NCI-H1436 (cell line): Measurements from ENCODE around the gene GABARAP.
A peak's percentile ranks its signal among the peaks of the same experiment; 100 is the strongest.

ENCODE experiments used
- DNase-seq: peaks from one replicate; lab custom pipeline; 2025; lab: John Stamatoyannopoulos, UW

Gene GABARAP

DNA sequence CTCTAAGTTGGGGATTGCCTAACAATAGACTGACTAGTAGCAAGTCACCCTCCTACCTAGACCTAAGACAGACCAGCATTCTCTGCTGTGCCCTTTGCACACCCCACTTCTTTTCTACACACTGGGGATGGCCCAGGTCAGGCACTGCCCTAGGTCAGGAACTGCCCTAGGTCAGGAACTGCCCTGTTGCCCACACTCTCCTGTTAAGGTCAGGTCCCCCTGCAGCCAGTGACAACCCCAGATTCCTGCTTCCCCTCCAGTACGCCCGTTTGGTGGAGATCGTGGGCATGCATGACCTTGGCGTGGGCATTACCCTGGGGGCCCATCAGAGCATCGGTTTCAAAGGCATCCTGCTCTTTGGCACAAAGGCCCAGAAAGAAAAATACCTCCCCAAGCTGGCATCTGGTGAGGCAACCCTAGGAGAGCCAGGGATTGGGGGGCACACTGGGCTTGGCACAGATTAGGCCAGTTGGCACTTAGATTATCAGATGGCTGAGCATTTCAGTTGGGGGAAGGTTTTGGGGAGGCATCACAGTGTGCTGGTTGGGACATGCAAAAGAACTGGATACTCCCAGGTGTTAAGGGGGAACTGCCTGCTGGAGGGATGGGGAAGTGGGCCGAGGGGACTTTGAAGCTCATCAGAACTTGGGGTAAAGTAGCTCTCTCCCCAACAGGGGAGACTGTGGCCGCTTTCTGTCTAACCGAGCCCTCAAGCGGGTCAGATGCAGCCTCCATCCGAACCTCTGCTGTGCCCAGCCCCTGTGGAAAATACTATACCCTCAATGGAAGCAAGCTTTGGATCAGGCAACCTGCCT, 20.8 kb downstream of the GABARAP start:
- DNase-seq, result no peak

DNA sequence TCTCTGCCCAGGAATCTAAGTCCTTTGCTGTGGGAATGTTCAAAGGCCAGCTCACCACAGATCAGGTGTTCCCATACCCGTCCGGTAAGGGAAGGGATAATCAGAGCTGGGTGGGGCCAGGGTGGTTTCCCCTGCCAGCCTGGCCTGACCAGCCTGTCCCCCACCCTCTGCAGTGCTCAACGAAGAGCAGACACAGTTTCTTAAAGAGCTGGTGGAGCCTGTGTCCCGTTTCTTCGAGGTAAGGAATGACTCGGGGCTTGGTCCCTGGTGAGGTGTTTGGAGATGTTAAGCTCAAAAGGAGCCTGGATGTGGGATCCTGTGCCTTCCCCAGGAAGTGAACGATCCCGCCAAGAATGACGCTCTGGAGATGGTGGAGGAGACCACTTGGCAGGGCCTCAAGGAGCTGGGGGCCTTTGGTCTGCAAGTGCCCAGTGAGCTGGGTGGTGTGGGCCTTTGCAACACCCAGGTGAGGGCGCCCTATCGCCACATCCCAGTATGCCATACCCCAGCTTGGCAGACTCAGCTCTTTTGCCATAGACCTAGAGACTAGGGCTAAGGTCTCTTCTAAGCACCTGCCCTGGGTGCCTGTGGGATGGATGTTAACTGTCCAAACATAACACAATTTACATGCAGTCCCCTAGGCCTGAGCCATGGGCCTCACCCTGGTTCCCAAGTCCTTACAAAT, 21.5 kb downstream of the GABARAP start:
- DNase-seq, result no peak

DNA sequence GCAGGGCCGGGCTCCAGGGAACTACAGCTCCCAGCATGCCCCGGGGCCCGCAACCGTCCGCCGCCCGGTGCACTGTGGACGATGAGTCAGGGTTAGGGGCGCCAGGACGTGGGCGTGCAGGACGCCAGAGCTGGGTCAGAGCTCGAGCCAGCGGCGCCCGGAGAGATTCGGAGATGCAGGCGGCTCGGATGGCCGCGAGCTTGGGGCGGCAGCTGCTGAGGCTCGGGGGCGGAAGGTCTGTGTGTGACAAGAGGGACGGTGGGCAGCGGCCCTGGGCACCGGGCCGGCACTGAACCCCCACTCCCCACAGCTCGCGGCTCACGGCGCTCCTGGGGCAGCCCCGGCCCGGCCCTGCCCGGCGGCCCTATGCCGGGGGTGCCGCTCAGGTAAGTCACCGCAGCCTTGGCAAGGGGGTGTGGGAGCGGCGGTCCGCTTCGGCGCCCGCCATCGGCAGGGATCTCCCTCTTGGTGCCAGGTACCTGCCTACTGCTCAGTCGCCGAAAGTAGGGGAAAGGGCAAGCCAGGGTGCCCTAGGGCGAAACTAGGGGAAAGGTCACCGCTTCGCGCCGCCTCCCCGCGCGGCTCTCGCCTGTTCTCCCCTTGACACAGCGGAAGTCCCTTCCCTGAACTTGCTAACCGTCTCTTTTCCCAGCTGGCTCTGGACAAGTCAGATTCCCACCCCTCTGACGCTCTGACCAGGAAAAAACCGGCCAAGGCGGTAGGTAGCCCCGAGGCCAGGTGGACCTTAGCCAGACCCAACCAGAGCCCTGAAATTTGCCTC, 22.2 kb downstream of the GABARAP start, which contains the start of the genes ACADVL and DLG4:
Gene ACADVL, plus strand, starts transcription at position 127 of the 781 bp plus-strand sequence. Its CDS starts 47 bp downstream, at position 174.
Gene DLG4, minus strand, starts transcription at position 25 of the 781 bp plus-strand sequence.
- peak; percentile 53 for DNase-seq

DNA sequence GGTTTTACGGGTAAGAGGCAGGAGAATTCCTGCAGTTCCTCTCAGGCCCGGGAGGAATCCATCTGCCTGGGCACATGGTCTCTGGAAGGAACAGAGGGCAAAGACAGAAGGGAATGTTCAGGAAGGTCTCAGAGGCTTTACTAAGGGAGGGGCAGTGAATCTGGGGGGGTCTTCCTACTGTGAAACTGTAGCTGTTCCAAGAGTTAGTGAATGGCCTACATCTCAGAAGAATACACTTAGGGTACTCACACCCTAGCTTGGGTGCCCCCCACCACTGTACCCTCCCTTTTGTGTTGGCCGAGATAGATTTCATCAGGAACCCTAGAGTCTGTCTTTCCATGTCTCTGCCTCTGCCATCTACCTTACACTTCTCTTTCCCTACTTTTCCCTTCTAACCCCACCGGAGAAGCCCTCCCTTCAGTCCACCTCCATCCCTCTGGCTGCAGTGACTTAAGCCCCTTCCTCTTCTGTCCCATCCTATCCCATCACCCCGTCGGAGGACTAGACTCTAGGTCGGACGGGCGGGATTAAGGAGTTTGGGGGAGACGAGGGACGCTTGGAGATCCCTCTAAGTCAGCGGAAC, 22.9 kb downstream of the GABARAP start:
- no peak for DNase-seq

DNA sequence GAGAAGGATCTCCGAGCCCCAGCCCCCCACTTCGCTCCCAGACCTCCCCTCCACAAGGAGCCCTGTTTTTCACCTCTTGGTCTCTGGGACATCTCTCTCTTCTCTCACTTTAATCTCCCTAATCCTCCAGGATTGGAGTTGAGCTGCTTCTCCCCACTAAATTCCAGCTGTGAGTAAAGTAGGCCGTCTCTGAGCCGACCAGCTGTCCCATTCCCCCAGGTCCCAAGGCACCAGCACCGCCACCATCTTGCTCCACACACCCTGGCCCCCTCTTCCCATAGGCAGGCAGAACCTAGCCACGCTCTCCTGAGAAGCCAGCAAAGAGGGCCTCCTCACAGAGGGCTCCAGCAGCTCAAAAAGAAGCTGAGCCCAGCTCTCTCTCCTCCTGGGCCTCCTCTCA, 23.5 kb downstream of the GABARAP start:
- no peak for DNase-seq

DNA sequence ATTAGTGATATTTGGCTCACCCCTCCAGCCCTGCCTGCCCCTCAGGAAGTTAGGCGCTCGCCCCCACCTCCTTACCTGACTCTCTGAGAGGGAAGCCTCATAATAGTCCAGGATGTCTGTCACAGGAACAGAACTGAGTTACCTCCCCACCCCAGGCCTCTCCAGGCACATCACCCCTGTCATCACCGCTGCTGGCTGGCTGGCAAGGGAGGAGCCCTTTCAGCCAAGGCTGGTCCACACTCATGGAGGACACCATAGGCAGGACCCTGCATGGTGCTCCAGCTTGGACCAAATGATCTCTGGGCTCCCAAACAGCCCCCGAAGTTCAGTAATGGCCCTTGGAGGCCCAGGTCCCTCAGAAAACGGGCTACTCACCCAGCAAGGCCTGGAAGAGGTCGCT, 24.1 kb downstream of the GABARAP start:
- DNase-seq, result no peak

DNA sequence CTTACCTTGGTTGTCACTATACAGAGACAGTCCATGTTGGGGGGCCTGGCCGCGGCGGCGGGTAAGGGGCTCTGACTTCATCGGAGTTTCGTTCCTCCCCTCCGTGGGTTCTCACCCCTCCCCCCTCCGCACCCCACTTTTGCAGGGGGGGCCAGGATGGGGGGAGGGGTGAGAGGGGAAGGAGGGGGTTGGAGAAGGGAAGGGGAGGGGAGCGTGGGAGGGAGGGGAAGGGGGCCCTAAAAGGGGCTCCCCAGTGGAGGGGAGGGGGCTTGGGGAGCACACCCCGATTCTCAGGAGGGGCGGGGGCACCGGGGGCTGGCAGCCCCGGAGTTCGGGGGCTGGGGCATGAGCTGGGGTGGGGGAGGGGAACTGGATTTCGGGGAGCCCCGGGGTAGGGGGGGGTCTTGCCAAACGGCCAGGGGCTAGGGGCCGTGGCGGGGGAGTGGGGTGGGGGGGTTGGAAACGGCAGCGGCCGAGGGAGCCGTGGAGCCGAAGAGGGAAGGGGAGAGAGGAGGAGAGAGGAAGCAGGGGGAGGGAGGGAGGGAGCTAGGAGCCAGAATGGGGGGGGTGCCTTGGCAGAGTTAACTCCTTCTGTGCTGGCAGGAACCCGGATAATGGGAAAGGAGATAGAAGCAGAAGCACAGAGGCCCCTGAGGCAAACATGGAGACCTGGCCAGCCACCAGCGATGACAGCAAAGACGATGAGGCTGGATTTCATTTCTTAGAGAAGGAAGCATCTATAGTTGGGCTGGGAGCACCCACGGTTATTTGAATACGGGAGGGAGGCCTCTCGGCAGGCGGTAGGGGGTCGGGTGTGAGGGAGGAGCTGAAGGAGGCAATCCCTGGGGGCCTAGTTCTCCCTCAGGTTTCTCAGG, 24.9 kb downstream of the GABARAP start:
- DNase-seq, result peak; percentile 62

DNA sequence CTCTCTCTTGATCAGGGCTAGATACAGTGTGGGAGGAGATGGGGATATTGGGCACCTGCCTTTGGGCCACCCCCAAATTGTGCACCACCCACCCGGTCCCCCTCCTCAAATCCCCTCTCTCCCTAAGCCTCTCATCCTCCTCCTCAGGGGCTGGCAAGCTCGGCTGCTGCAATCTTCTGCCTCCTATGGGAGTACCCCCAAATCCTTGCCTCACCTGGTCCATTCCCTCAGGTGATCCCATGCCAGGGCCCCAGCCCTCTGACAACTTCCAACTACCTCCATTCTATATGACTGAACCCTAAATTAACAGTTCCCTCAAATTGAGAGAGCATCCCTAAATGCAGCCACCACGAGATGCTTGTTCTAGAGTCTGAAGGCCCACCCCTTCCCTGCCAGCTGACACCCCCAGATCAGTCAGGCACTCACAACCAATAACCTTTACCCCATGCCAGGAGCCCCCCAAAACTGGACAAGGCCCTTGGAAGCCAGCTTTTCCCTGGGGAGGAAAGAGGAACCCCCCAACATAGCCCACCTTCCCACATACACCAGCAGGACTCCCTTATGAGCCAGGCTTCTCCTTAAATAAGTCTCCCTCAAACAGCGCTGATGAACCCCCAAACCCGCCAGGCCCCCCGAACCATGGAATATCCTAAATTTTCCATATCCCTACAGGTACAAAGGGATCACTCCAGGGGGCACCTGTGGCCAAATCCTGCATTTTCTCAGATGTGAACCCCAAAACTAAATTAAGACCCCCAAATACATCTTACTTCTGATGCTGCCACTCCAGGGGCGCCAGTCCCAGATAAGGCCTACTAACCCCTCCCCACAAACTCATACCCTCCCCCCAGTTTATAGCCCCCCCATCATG, 25.8 kb downstream of the GABARAP start:
- DNase-seq, result no peak

DNA sequence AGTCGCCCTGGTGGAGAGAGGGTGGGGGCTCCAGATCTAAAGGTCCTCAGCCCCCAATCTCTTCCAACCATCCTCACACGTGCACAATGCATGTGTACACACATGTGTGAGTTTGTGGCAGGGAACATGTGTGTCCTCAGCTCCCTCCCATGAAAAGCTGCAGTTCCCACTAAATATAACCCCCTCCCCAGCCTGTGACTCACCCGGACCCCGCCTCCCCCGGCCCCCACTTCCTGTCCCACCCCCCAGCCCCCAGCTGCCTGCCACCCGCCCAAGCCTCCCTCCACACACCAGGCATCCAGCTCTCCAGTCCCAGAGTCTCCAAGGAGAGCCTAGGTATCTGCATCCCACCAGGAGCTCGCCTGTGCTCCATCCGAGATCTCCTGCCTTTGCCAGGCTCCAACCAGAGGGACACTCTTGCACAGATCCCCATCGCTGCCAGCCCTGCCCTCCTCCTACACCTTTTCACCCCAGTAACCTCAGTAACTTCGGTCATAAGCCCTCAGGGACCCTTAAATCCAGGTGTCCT, 26.5 kb downstream of the GABARAP start:
- no peak for DNase-seq

DNA sequence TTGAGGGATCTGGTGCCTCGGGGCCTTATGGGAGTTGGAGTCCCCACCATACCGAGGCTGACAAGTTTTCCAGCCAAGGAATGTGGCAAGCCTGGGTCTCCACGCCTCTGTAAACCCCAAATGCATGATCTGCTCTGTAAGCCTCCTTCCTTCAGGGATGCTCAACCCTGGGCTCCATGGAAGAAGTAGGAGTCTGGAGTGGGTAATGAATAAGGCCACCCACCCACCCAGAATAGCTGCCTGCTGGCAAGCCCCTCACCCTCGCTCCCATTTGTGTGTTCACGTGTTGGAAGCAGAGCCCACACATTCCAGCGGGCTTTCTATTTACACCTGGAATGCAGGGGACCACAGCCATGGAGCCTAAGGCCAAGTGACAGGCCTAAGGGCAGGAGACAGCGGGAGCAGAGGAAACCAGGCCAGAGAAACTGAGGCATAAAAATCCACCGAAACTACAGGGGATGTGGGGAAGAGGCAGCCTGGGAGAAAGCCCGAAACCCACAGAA, 27.1 kb downstream of the GABARAP start:
- no peak for DNase-seq

DNA sequence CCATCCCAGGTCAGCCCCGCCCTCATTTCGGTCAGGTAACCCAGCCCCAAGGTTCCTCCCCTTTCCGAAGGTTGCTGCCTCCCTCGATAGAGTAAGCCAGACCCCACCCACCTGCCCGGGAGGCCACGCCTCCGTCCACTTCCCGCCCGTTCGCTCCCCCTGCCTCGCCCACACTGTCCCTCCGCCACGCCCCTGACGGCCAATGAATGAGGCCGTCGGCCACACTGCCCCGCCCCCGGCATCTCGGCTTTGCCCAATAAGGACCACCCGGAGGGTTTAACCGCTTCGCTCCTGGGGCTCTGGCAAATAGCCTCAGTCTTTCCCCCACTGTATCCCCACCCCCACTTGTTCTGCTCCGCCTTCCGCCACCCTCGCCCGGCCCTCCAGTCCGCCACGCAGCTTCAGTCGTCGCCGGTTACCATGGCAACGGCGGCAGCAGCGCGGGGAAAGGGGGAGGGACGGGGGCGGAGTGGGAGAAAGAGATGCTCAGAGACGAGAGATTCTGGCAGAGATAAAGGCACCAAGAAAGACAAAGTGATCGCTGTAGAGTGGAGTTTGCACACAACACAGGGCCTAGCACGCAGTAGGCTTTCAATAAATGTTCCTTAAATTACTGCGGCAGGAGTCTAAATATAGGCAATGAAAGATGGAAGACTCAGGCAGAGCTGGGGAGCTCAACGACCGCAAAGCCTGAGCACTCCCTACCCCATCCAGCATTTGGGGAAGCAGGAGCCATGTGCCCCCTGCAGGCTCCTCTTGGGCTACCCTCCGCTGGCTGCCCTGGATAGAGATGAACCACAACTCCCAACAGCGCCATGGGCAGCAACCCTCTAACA, 27.7 kb downstream of the GABARAP start:
- peak; percentile 99 for DNase-seq

DNA sequence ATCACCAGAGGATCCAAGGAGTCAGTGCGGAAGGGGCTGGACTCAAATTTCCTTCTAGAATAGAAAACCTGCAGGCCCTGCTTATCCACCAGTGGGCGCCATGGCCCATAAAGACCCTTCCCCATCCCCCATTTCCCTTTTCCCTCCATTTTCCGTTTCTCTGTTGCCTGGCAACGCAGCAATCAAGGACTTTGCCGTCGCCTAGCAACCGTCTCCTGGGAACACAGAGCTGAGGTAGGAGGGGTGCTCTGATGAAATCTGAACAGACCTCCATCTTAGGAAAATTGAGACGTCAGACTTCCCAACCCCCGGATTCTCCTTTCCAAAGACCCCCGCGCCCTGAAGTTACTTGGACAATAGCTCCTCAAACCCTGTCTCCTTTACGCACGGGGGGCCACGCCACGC, 28.4 kb downstream of the GABARAP start:
- peak; percentile 98 for DNase-seq

DNA sequence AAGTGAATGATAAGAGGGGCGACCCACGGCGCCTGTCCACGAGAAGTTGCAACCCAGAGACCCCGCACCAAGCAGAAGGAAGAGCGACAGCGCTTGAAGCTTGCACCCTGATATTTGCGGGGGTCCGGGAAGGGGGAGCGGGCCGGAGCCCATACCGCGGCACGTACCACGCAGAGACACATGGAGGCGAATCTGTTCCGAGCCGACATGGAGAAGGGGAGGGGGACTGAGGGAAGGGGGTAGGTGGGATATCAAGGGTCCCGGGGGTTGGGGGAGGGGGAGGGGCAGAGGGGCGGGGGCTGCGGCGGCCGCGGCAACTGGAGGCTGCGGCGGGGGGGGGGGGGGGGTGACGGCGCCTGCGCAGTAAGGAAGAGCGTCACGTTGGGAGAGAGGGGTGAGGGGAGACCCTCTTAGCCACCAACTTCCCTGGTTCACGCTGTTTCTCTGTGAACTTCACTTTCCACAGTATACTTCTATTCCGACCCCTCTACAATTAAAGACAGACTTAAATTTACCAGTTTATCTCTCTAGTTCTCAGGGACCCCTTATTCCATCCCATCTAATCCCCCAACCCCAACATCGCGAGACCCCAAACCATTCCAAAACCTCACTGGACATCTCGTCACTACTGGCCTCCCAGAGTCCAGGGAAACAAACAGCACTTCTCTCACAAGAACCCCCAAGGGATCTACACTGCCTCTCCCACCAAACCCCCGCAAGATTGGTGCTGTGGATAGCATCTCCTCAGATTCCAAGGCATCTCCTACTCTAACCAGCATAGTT, 30.6 kb downstream of the GABARAP start:
- DNase-seq, result no peak

DNA sequence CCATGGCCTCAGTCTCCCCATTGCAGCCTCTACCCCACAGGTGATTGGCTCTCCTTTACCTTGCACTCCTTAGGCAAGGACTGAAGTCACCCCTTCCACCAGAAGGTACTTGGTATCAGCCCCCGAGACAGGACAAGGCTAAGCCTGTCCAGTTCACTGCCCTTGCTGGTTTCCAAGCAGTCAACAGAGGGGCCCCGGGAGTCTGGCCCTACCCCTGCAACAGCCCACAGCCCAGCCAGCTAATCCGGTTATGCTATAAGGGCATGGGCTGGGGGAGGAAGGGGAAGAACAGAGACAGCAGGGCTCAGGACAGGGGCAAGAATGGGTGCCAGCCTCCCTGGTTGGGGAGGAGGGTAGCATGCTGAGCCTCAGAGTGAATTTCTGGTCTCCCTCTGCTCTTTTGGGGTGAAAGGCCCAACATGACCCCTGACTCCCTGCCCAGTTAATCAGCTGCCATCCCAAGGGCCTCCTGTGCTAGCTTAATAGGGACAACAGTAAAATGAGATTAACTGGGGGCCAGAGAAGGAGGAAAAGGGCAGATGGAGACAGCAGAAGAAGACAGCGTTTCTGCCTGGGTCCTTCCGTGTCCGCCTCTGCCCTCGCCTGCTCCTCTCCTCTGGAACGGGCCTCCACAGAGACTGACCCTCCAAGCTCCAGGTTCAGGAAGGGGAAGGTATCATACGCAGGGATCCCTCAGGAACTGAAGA, 33.3 kb downstream of the GABARAP start:
- DNase-seq, result no peak

DNA sequence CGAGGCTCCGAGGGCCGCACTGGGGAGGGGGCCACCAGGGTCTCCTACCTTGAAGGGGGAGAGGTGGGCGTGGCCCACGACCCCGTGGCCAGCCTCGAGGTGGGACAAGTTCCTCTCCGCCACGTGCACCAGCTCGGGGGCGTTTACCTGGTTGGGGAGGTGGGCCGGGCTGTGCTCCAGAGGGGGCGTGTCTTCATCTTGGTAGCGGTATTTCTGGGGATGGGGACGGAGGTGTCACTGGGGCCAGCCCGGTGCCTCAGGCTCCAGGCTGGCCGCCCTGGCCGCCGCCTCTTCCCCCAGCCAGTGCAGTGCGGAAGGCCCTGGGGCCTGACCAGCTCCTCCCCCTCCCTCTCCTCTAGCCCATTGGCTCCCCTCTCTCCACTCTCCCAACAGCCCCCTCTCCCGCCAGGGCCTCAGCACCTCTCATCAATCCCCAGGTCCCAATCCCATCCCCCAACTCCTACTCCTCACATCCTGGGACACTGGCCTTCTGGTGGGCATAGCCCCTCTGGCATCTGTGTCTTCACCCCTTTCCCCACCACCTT, 34.1 kb downstream of the GABARAP start:
- DNase-seq, result no peak

DNA sequence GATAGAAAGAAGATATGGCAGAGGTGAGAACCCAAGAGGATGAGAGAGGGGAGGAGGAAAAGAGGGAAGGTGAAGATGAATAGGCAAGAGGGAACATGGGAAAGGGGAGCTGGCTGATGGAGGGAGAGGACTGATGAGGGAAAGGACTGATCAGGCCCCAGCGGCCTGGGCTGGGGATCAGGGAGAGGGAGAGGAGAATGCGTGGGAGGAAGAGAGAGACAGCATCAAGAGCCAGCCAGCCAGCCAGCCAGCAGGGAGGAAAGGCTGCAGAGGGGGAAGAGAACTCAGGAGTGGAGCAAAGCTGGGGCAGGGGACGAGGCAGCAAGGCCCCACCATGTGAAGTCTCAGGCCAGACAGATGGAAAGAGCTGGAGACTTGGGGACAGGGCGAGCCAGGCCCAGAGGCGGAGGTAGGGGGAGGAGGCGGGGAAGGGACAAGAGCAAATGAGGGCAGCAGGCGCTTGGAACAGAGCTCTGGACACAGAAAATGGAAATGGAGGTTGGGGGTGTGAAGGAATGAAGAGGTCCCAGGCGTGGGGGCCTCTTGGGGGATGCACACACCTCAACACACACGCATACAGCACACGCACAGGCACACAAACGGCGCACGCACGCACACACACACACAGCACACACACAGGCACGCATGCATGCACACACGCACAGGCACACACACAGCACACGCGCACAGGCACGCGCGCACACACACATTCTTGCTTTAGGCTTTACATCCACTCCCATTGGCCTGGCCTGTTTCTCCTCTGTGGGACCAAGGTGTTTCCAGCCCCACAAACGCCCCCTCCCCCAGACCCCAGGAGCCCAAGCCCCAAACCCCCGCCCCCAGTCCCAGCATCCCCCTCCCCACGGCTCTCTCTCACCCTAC, 34.9 kb downstream of the GABARAP start:
- no peak for DNase-seq
